Nephron (organoid): ENCODE results near the gene WNT9B.

Source experiments
- H3K27ac Mint-ChIP-seq, 3 experiments: 2 replicates each; pipeline ENCODE4 v1.8.0; 2020; ENCODE audit warnings: mixed read lengths in 3 of 3, mild to moderate bottlenecking in 2 of 3, moderate library complexity in 1 of 3
- H3K27me3 Mint-ChIP-seq: 2 replicates; pipeline ENCODE4 v1.8.0; 2021; ENCODE audit warnings: low read depth, mild to moderate bottlenecking, moderate library complexity, mixed read lengths
- H3K36me3 Mint-ChIP-seq: 2 replicates; pipeline ENCODE4 v1.8.0; 2020; ENCODE audit warnings: low read depth, mixed read lengths
- H3K4me1 Mint-ChIP-seq: 2 replicates; pipeline ENCODE4 v1.8.0; 2020; ENCODE audit warnings: mixed read lengths
- H3K4me3 Mint-ChIP-seq, 3 experiments: 2 replicates each; pipeline ENCODE4 v1.8.0; 2020; ENCODE audit warnings: mild to moderate bottlenecking in 3 of 3, mixed read lengths in 3 of 3, moderate library complexity in 2 of 3
- H3K9me3 Mint-ChIP-seq: 2 replicates; pipeline ENCODE4 v1.8.0; 2020; ENCODE audit warnings: mixed read lengths
- CTCF ChIP-seq, 3 experiments: fragments of 200-600 bp; sonication (generic); IDR thresholded peaks; one replicate each; pipeline ENCODE4 v1.5.0; 2021; ENCODE audit warnings: antibody characterized with exemption in 3 of 3; ENCODE audit not compliant: unreplicated experiment in 3 of 3

WNT9B gene

GRCh38 chr17:46901291-46901690 lies 49.9 kb downstream of the WNT9B start:
- Mint-ChIP-seq H3K27ac (no peak overlapping the region), H3K9me3 (peaks cover 9% of the 10 kb centered on the region), H3K4me3 (no peak overlapping the region), H3K27me3 (peaks cover 27% of the 10 kb centered on the region), H3K36me3 (no peaks in the 10 kb centered on the region), H3K4me1 (no peaks in the 10 kb centered on the region)
- TF ChIP-seq CTCF (IDR thresholded peaks at IDR 0.05; ENCODE audit: unreplicated experiment in 3 of 3): no peak

GRCh38 chr17:46903762-46904672 lies 52.6 kb downstream of the WNT9B start:
- TF ChIP-seq CTCF (IDR thresholded peaks at IDR 0.05; ENCODE audit: unreplicated experiment in 3 of 3): no peak
- H3K27ac Mint-ChIP-seq: no peak overlapping the region
- no peak overlapping the region for H3K4me3 Mint-ChIP-seq
- H3K27me3 Mint-ChIP-seq: peaks cover 34% of the 10 kb centered on the region
- H3K4me1 Mint-ChIP-seq: no peaks in the 10 kb centered on the region
- no peaks in the 10 kb centered on the region for H3K36me3 Mint-ChIP-seq
- H3K9me3 Mint-ChIP-seq: no peaks in the 10 kb centered on the region

GRCh38 chr17:46908068-46908737 lies 56.8 kb downstream of the WNT9B start:
- Mint-ChIP-seq H3K9me3 (no peaks in the 10 kb centered on the region), H3K27me3 (peaks cover 37% of the 10 kb centered on the region), H3K27ac (no peak overlapping the region), H3K4me3 (no peak overlapping the region), H3K36me3 (no peaks in the 10 kb centered on the region), H3K4me1 (no peaks in the 10 kb centered on the region)
- TF ChIP-seq CTCF (IDR thresholded peaks at IDR 0.05; ENCODE audit: unreplicated experiment in 3 of 3): no peak

- no peak overlapping the region for H3K4me3 Mint-ChIP-seq
- no peak for TF ChIP-seq CTCF (IDR thresholded peaks at IDR 0.05; ENCODE audit: unreplicated experiment in 3 of 3)
- no peaks in the 10 kb centered on the region for H3K9me3 Mint-ChIP-seq
- no peaks in the 10 kb centered on the region for H3K36me3 Mint-ChIP-seq
- no peak overlapping the region for H3K27ac Mint-ChIP-seq
- H3K27me3 Mint-ChIP-seq: peaks cover 40% of the 10 kb centered on the region
- H3K4me1 Mint-ChIP-seq: no peaks in the 10 kb centered on the region
Observed at GRCh38 chr17:46910179-46910927, 59.0 kb downstream of the WNT9B start.

- no peaks in the 10 kb centered on the region for H3K36me3 Mint-ChIP-seq
- no peak overlapping the region for H3K4me3 Mint-ChIP-seq
- no peaks in the 10 kb centered on the region for H3K4me1 Mint-ChIP-seq
- H3K27me3 Mint-ChIP-seq: peaks cover 35% of the 10 kb centered on the region
- no peak for TF ChIP-seq CTCF (IDR thresholded peaks at IDR 0.05; ENCODE audit: unreplicated experiment in 3 of 3)
- H3K9me3 Mint-ChIP-seq: no peaks in the 10 kb centered on the region
- H3K27ac Mint-ChIP-seq: no peak overlapping the region
Observed at GRCh38 chr17:46911311-46911710, 59.9 kb downstream of the WNT9B start.
